ENCODE data around the gene POGK. TPM values are rescaled to one million over a fixed set of nuclear protein-coding genes. Genes with fewer than 3 reads are reported as not detected.

The POGK gene
- total RNA-seq, 1 donor from 2014 or later, result 39.1 TPM

DNA sequence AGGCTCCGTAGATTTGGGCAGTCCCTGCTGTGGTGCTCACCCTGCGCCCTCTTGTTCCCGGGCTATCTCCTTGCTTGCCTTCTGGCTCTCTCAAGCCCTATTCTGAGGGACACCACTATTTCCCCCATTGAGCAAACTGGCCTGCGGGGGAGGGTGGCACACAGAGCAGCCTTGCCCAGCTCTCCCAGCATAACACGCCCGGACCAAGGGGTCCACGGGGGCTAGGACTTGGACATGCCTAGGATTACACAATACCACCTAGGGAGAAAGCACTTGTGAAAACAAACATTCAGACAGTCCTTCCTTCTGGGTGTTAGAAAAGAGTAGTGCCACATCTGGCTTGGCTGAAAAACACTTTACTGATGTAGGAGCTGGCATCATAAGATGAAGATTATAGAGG lies 29.4 kb downstream of the POGK start:
- Mint-ChIP-seq H3K27ac (no peak overlapping the region), H3K4me1 (peaks cover 7% of the 10 kb centered on the region), H3K27me3 (no peaks in the 10 kb centered on the region), H3K36me3 (ENCODE audit: low read depth) (peaks cover 53% of the 10 kb centered on the region), H3K4me3 (no peak overlapping the region), H3K9me3 (no peaks in the 10 kb centered on the region)
- ATAC-seq (ENCODE audit: low read depth) (no peak), DNase-seq (no peak)
- TF ChIP-seq, protein P1, sequence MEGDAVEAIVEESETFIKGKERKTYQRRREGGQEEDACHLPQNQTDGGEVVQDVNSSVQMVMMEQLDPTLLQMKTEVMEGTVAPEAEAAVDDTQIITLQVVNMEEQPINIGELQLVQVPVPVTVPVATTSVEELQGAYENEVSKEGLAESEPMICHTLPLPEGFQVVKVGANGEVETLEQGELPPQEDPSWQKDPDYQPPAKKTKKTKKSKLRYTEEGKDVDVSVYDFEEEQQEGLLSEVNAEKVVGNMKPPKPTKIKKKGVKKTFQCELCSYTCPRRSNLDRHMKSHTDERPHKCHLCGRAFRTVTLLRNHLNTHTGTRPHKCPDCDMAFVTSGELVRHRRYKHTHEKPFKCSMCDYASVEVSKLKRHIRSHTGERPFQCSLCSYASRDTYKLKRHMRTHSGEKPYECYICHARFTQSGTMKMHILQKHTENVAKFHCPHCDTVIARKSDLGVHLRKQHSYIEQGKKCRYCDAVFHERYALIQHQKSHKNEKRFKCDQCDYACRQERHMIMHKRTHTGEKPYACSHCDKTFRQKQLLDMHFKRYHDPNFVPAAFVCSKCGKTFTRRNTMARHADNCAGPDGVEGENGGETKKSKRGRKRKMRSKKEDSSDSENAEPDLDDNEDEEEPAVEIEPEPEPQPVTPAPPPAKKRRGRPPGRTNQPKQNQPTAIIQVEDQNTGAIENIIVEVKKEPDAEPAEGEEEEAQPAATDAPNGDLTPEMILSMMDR (IDR thresholded peaks at IDR 0.05), result no peak
- ChIA-PET POLR2A (no interaction called here), CTCF (no interaction called here)
- intact Hi-C loops (cut with micrococcal nuclease), result no loop called here

DNA sequence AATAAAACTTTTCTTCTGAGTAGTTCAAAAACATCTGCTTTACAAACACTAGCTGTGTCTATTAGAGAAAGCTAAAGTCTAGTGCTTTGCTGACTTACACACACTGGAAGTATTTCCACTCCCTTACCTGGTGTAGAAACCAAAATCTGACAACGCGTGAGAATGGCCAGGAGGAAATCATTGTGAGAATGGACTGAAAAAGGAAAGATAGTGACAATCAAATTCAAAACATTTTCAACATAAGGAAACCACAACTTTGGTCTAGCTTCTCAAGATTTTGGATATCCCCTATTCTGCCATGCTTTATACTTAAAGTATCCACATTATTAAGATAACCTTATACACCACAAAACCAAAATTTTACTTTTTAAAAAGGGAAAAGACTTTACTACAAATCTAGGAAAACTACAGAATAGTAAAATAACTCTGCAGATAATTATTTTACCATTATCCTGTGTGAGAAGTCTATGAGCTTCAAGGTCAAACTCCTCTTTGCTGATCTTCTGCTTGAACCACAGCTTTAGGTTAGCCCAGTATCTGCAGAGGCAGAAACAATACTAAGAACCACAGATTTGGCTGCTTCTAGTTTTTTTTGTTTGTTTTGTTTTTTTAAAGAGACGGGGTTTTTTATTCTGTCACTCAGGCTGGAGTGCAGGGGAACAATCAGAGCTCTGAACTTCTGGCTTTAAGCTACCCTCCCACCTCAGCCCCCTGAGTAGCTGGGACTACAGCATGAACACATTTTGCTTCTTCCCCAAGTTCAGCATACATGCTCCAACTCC lies 30.2 kb downstream of the POGK start:
- intact Hi-C loops (cut with micrococcal nuclease), result no loop called here
- ChIA-PET CTCF (no interaction called here), POLR2A (no interaction called here)
- Mint-ChIP-seq H3K9me3 (no peaks in the 10 kb centered on the region), H3K27me3 (no peaks in the 10 kb centered on the region), H3K36me3 (ENCODE audit: low read depth) (peaks cover 47% of the 10 kb centered on the region), H3K4me3 (no peak overlapping the region), H3K4me1 (peaks cover 11% of the 10 kb centered on the region), H3K27ac (no peak overlapping the region)
- ATAC-seq (ENCODE audit: low read depth), result no peak
- no peak for DNase-seq
- TF ChIP-seq, protein P1 (IDR thresholded peaks at IDR 0.05), result no peak

DNA sequence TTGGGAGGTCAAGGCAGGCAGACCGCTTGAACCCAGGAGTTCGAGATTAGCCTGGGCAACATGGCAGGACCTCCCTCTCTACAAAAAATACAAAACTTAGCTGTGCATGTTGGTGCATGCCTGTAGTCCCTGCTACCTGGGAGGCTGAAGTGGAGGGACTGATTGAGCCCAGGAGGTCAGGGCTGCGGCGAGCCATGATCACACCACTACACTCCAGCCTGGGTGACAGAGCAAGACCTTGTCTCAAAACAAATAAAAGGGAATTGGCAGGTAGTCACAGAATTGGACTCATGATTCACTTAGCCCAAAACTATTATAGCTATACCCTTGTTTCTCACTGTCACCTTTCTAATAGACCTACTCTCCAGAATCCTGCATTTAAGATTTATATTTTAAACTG lies 31.3 kb downstream of the POGK start:
- CTCF ChIA-PET, result no interaction called here
- H3K4me1 Mint-ChIP-seq, result peaks cover 21% of the 10 kb centered on the region

DNA sequence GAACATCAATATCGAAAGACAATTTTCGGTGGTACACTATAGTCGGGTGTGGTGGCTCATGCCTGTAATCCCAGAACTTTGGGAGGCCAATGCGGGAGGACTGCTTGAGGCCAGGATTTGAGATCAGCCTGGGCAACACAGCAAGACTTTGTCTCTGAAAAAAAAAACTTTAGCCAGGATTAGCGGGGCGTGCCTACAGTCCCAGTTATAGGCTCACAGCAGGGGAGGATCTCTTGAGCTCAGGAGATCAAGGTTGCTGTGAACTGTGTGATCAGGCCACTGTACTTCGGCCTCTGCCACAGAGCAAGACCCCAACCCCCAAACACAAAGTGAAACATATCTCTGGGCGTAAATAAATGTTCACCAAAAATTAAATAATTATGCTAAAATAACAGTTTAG lies 35.2 kb downstream of the POGK start:
- Mint-ChIP-seq H3K4me3 (no peak overlapping the region), H3K27ac (no peak overlapping the region), H3K27me3 (no peaks in the 10 kb centered on the region), H3K36me3 (ENCODE audit: low read depth) (peaks cover 11% of the 10 kb centered on the region), H3K9me3 (no peaks in the 10 kb centered on the region), H3K4me1 (peaks cover 30% of the 10 kb centered on the region)
- ATAC-seq (ENCODE audit: low read depth) (no peak), DNase-seq (no peak)
- TF ChIP-seq, protein P1 (IDR thresholded peaks at IDR 0.05), result no peak
- ChIA-PET CTCF (no interaction called here), POLR2A (no interaction called here)
- intact Hi-C loops (cut with micrococcal nuclease), result no loop called here

More for the DNA sequence above, 31.3 kb downstream of the POGK start:
- TF ChIP-seq, protein P1 (IDR thresholded peaks at IDR 0.05), result no peak
- no peak overlapping the region for H3K27ac Mint-ChIP-seq
- H3K4me3 Mint-ChIP-seq, result no peak overlapping the region
- ATAC-seq (ENCODE audit: low read depth) (no peak), DNase-seq (no peak)
- H3K9me3 Mint-ChIP-seq, result no peaks in the 10 kb centered on the region
- no peaks in the 10 kb centered on the region for H3K27me3 Mint-ChIP-seq
- intact Hi-C loops (cut with micrococcal nuclease), result no loop called here
- peaks cover 41% of the 10 kb centered on the region for H3K36me3 Mint-ChIP-seq (ENCODE audit: low read depth)
- POLR2A ChIA-PET, result no interaction called here

DNA sequence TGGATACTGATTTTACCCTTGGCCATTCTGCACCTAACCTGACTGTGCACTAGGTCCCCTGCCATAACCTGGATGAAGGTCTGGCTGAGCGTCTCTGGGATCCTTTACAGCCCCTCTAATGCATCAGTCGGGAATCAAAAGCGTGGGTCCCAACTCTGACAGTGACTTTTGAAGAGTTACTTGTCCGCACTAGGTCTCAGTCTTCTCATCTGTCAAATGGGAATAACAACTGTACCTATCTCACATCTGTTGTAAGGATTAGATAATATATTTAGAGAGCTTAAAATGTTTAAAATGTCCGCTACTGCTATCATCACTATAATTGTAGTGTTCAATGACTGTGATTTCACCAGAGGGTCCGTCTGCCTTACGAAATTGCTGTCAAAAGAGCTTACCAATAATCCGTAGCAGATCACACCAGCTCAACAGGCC lies 36.0 kb downstream of the POGK start:
- Mint-ChIP-seq H3K27ac (peak overlapping the region; percentile 55), H3K4me1 (peaks cover 30% of the 10 kb centered on the region), H3K36me3 (ENCODE audit: low read depth) (peaks cover 11% of the 10 kb centered on the region), H3K9me3 (no peaks in the 10 kb centered on the region), H3K27me3 (no peaks in the 10 kb centered on the region), H3K4me3 (peak overlapping the region; percentile 96)
- ChIA-PET POLR2A (interaction anchor here (1.1 to 1.8 kb wide), 6 partner anchors 9 to 385 kb away, joined by 3 to 31 read pairs (median 4); partner anchors contain the start of gene POGK), CTCF (interaction anchor here (1.9 to 2.8 kb wide), 2 partner anchors 34 to 184 kb away, joined by 12 to 19 read pairs; no protein-coding TSS in a partner anchor)
- DNase-seq (no peak), ATAC-seq (ENCODE audit: low read depth) (no peak)
- TF ChIP-seq, protein P1 (IDR thresholded peaks at IDR 0.05), result no peak
- intact Hi-C loops (cut with micrococcal nuclease), result loop anchor here (5.0 kb wide), 1 partner anchor 847 kb away; the partner anchor contains the start of gene MPZL1
